Fibroblast of lung (primary cell): Measurements from ENCODE around the gene PEPD.

Source experiments
- CTCF ChIP-seq, 2 donors: IDR thresholded peaks in 1 of 2; conservative IDR thresholded peaks in 1 of 2; 1 replicate in 1 of 2; 2 replicates in 1 of 2; pipeline ENCODE4 v1.5.1; 2011 to 2012; ENCODE audit warnings: low read length in 2 of 2, control low read depth in 1 of 2, inconsistent platforms in 1 of 2, low read depth in 1 of 2, mild to moderate bottlenecking in 1 of 2
- EZH2 ChIP-seq: IDR thresholded peaks from 2 replicates; pipeline ENCODE4 v1.5.1; 2012; ENCODE audit warnings: low read length, control low read depth, mild to moderate bottlenecking; ENCODE audit errors: missing control alignments

GRCh38 chr19:33392341-33393285 is 129.0 kb downstream of the PEPD start:
- TF ChIP-seq CTCF (conservative IDR thresholded peaks at IDR 0.05 in 1 of 2, IDR thresholded peaks at IDR 0.05 in 1 of 2; ENCODE audit: low read depth in 1 of 2, low read length in 2 of 2): no peak
- TF ChIP-seq EZH2: no peak
